MM.1S (cell line): ENCODE results near the gene PSMB2.

Experiments
- DNase-seq: peaks from one replicate; pipeline ENCODE4 v3.0.0-alpha.2; 2015
- H2AFZ ChIP-seq: fragments of 300-600 bp; sonication (generic); 2 replicates; pipeline ENCODE4 v1.6.0; 2016; ENCODE audit warnings: antibody characterized with exemption, low read length
- H3F3A ChIP-seq: fragments of 300-600 bp; sonication (generic); 2 replicates; pipeline ENCODE4 v1.6.1; 2016; ENCODE audit warnings: mild to moderate bottlenecking, antibody characterized with exemption, low read length, moderate library complexity, mixed read lengths; ENCODE audit not compliant: insufficient read depth
- H3K27ac ChIP-seq: fragments of 300-600 bp; sonication (generic); 2 replicates; pipeline ENCODE4 v1.5.1; 2016; ENCODE audit warnings: mild to moderate bottlenecking, low read length
- H3K27me3 ChIP-seq: fragments of 300-600 bp; sonication (generic); replicated peaks from 2 replicates; pipeline ENCODE4 v1.6.0; 2016; ENCODE audit warnings: low read length; ENCODE audit not compliant: insufficient read depth
- H3K36me3 ChIP-seq: fragments of 300-600 bp; sonication (generic); replicated peaks from 2 replicates; pipeline ENCODE4 v1.6.1; 2016; ENCODE audit warnings: mild to moderate bottlenecking, low read length, mixed read lengths; ENCODE audit not compliant: insufficient read depth
- H3K4me1 ChIP-seq: fragments of 300-600 bp; sonication (generic); 2 replicates; pipeline ENCODE4 v1.6.1; 2016; ENCODE audit warnings: low read length, mixed read lengths
- H3K4me2 ChIP-seq: fragments of 300-600 bp; sonication (generic); 2 replicates; pipeline ENCODE4 v1.6.0; 2016; ENCODE audit warnings: low read depth, low read length
- H3K4me3 ChIP-seq: fragments of 300-600 bp; sonication (generic); 2 replicates; pipeline ENCODE4 v1.5.1; 2016; ENCODE audit warnings: low read length, mixed read lengths
- H3K79me2 ChIP-seq: fragments of 300-600 bp; sonication (generic); 2 replicates; pipeline ENCODE4 v1.6.1; 2016; ENCODE audit warnings: mixed run types, low read length, mixed read lengths
- H3K9ac ChIP-seq: fragments of 300-600 bp; sonication (generic); 2 replicates; pipeline ENCODE4 v1.6.1; 2016; ENCODE audit warnings: low read length, mixed read lengths
- H3K9me2 ChIP-seq: fragments of 300-600 bp; sonication (generic); replicated peaks from 2 replicates; pipeline ENCODE4 v1.6.1; 2016; ENCODE audit warnings: mild to moderate bottlenecking, low read length, mixed read lengths; ENCODE audit not compliant: insufficient read depth
- H3K9me3 ChIP-seq: fragments of 300-600 bp; sonication (generic); replicated peaks from 2 replicates; pipeline ENCODE4 v1.6.1; 2016; ENCODE audit warnings: mild to moderate bottlenecking, low read length, mixed read lengths; ENCODE audit not compliant: insufficient read depth
- H4K20me1 ChIP-seq: fragments of 300-600 bp; sonication (generic); 2 replicates; pipeline ENCODE4 v1.6.1; 2016; ENCODE audit warnings: mild to moderate bottlenecking, low read length, moderate library complexity, mixed read lengths; ENCODE audit not compliant: insufficient read depth
- CTCF ChIP-seq: fragments of 300-600 bp; sonication (generic); IDR thresholded peaks from 2 replicates; pipeline ENCODE4 v1.5.1; 2016; ENCODE audit warnings: antibody characterized with exemption, low read length, mixed read lengths
- EZH2 ChIP-seq: fragments of 300-600 bp; sonication (generic); optimal IDR thresholded peaks from 2 replicates; pipeline ENCODE3; 2017; ENCODE audit warnings: low read depth, mild to moderate bottlenecking, antibody characterized with exemption, low read length, mixed read lengths
- EZH2phosphoT487 ChIP-seq: fragments of 300-600 bp; sonication (generic); IDR thresholded peaks from 2 replicates; pipeline ENCODE4 v1.6.1; 2018; ENCODE audit warnings: antibody characterized with exemption, low read length

PSMB2 gene

GRCh38 chr1:35683012-35683411 lies 41.7 kb upstream of the PSMB2 start:
- Histone ChIP-seq H4K20me1 (no peaks in the 10 kb centered on the region), H3K27me3 (no peaks in the 10 kb centered on the region), H3K27ac (no peak overlapping the region), H3K9me2 (no peaks in the 10 kb centered on the region), H3K4me1 (no peaks in the 10 kb centered on the region), H3K9me3 (no peaks in the 10 kb centered on the region), H3K79me2 (no peaks in the 10 kb centered on the region), H3K4me2 (no peak overlapping the region), H3K36me3 (no peaks in the 10 kb centered on the region), H3F3A (no peaks in the 10 kb centered on the region), H3K4me3 (no peak overlapping the region), H2AFZ (no peak overlapping the region), H3K9ac (no peak overlapping the region)
- no peak for TF ChIP-seq CTCF
- no peak for TF ChIP-seq EZH2phosphoT487
- TF ChIP-seq EZH2, result no peak
- DNase-seq, result no peak

GRCh38 chr1:35680271-35680670 lies 38.9 kb upstream of the PSMB2 start:
- H3K9me2 ChIP-seq, result no peaks in the 10 kb centered on the region
- no peak for DNase-seq
- no peak overlapping the region for H3K27ac ChIP-seq
- no peak overlapping the region for H2AFZ ChIP-seq
- no peaks in the 10 kb centered on the region for H3F3A ChIP-seq
- H3K36me3 ChIP-seq, result no peaks in the 10 kb centered on the region
- no peaks in the 10 kb centered on the region for H3K27me3 ChIP-seq
- no peak for TF ChIP-seq EZH2phosphoT487
- TF ChIP-seq CTCF, result no peak
- TF ChIP-seq EZH2, result no peak
- H4K20me1 ChIP-seq, result no peaks in the 10 kb centered on the region
- H3K9ac ChIP-seq, result no peak overlapping the region
- H3K4me1 ChIP-seq, result no peaks in the 10 kb centered on the region
- H3K4me2 ChIP-seq, result no peak overlapping the region
- no peak overlapping the region for H3K4me3 ChIP-seq
- H3K9me3 ChIP-seq, result no peaks in the 10 kb centered on the region
- H3K79me2 ChIP-seq, result no peaks in the 10 kb centered on the region

GRCh38 chr1:35675773-35676172 lies 34.4 kb upstream of the PSMB2 start:
- Histone ChIP-seq H2AFZ (no peak overlapping the region), H3K79me2 (no peaks in the 10 kb centered on the region), H3K9me3 (no peaks in the 10 kb centered on the region), H3K4me3 (no peak overlapping the region), H3F3A (no peaks in the 10 kb centered on the region), H3K4me1 (no peaks in the 10 kb centered on the region), H3K9ac (no peak overlapping the region), H3K27ac (no peak overlapping the region), H4K20me1 (no peaks in the 10 kb centered on the region), H3K9me2 (no peaks in the 10 kb centered on the region), H3K27me3 (no peaks in the 10 kb centered on the region), H3K4me2 (no peak overlapping the region), H3K36me3 (no peaks in the 10 kb centered on the region)
- TF ChIP-seq EZH2phosphoT487, result no peak
- no peak for TF ChIP-seq CTCF
- no peak for TF ChIP-seq EZH2
- no peak for DNase-seq
